Mammary epithelial cell (primary cell): ENCODE data around the gene ARSB.

ENCODE experiments used
- CTCF ChIP-seq, 2 donors: IDR thresholded peaks in 1 of 2; conservative IDR thresholded peaks in 1 of 2; 2 replicates each; pipeline ENCODE4 v1.5.1; 2011 to 2012; ENCODE audit warnings: inconsistent platforms in 2 of 2, low read length in 2 of 2, mild to moderate bottlenecking in 2 of 2, control low read depth in 1 of 2, low read depth in 1 of 2; ENCODE audit not compliant: insufficient read depth in 1 of 2; ENCODE audit errors: extremely low read depth in 1 of 2
- EZH2 ChIP-seq: IDR thresholded peaks from 2 replicates; pipeline ENCODE4 v1.6.1; 2012; ENCODE audit warnings: low read length, inconsistent platforms, borderline replicate concordance

- TF ChIP-seq CTCF (conservative IDR thresholded peaks at IDR 0.05 in 1 of 2, IDR thresholded peaks at IDR 0.05 in 1 of 2; ENCODE audit: extremely low read depth in 1 of 2, insufficient read depth in 1 of 2, low read depth in 1 of 2, low read length in 2 of 2) (no peak), EZH2 (no peak)
Observed at GRCh38 chr5:78997090-78997489, 12.0 kb upstream of the ARSB start.
